GM23248 (cell line): Measurements from ENCODE around the gene CCDC192.

Experiments used
- EZH2 ChIP-seq: fragments of 200-600 bp; sonication (generic); IDR thresholded peaks from 2 replicates; pipeline ENCODE4 v1.6.1; 2018; ENCODE audit warnings: antibody characterized with exemption, mild to moderate bottlenecking; ENCODE audit not compliant: insufficient read depth, poor library complexity, severe bottlenecking
- EZH2phosphoT487 ChIP-seq: fragments of 200-600 bp; sonication (generic); IDR thresholded peaks from 2 replicates; pipeline ENCODE4 v1.6.1; 2018; ENCODE audit warnings: antibody characterized with exemption, moderate library complexity, mild to moderate bottlenecking, low read depth; ENCODE audit not compliant: insufficient read depth

DNA sequence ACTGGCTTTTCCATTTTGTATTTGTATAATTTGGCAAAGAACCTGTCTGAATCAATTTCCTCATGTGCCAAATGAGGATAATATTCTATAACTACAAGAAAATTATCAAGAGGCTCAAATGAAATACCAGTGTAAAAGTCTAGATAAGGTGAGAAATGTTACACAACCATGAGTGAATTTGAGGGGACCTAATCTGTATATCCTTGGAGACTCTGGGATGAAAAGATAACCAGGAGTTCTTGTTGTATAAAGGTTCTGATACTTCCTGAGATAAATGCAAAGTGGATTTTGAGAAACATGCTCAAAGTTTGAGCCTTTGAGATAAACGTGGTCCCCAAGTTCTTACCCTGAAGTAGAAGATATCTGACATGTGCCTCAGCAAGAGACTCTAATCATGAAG, 260.0 kb downstream of the CCDC192 start:
- TF ChIP-seq EZH2 = no peak
- TF ChIP-seq EZH2phosphoT487 = no peak
